Osteocyte (in vitro differentiated cells): ENCODE data around the gene BRINP3. TPM values are rescaled to one million over a fixed set of nuclear protein-coding genes. Genes with fewer than 3 reads are reported as not detected.

Experiments
- DNase-seq: peaks from one replicate; pipeline ENCODE4 v3.0.0; 2021; ENCODE audit warnings: mixed read lengths; ENCODE audit not compliant: unreplicated experiment; ENCODE audit errors: extremely low spot score
- H3K27ac Mint-ChIP-seq: one replicate; pipeline ENCODE4 v1.8.0; 2021; ENCODE audit warnings: mild to moderate bottlenecking, mixed read lengths; ENCODE audit not compliant: unreplicated experiment
- H3K27me3 Mint-ChIP-seq: one replicate; pipeline ENCODE4 v1.8.0; 2021; ENCODE audit warnings: mixed read lengths; ENCODE audit not compliant: unreplicated experiment
- H3K36me3 Mint-ChIP-seq: one replicate; pipeline ENCODE4 v1.8.0; 2021; ENCODE audit warnings: mixed read lengths; ENCODE audit not compliant: unreplicated experiment
- H3K4me1 Mint-ChIP-seq: one replicate; pipeline ENCODE4 v1.8.0; 2021; ENCODE audit warnings: mixed read lengths; ENCODE audit not compliant: unreplicated experiment
- H3K4me3 Mint-ChIP-seq: one replicate; pipeline ENCODE4 v1.8.0; 2021; ENCODE audit warnings: mild to moderate bottlenecking, moderate library complexity, mixed read lengths; ENCODE audit not compliant: unreplicated experiment
- H3K9me3 Mint-ChIP-seq: one replicate; pipeline ENCODE4 v1.8.0; 2021; ENCODE audit warnings: mixed read lengths; ENCODE audit not compliant: unreplicated experiment
- total RNA-seq: library from RNA; stranded (reverse); gene quantifications from 2 replicates; pipeline ENCODE4 v1.2.1, GENCODE V29; 2021
- TF ChIP-seq, protein P1 (sequence below): fragments of 200-600 bp; sonication (generic); IDR thresholded peaks from 2 replicates; pipeline ENCODE4 v1.5.0; 2021; ENCODE audit warnings: antibody characterized with exemption, mild to moderate bottlenecking, moderate library complexity

BRINP3 gene
- total RNA-seq, 1 donor from 2014 or later = 0.38 TPM

DNA sequence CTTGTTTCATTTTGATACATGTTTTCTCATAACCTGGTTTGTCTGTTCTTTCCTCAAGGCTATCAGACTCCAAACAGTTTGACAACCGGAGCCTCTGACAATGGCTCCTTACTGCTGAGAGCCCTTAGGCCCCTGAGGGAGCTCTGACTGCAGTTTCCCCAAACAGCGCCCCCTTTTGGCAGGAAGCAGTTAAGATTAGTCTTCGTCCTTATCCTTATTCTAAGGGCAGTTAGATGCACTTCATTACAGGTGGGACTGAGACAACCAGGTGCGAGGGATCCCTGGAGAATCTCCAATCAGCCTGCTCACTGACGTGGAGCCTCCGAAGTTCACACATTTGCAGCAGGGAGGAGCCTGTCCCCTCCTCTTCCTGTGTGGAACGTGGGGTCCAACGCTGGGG lies 393.1 kb downstream of the BRINP3 start:
- Mint-ChIP-seq H3K36me3 (no peaks in the 10 kb centered on the region), H3K27me3 (no peaks in the 10 kb centered on the region), H3K4me1 (peaks cover 16% of the 10 kb centered on the region), H3K27ac (no peak overlapping the region), H3K4me3 (no peak overlapping the region), H3K9me3 (peaks cover 3% of the 10 kb centered on the region)
- TF ChIP-seq, protein P1, sequence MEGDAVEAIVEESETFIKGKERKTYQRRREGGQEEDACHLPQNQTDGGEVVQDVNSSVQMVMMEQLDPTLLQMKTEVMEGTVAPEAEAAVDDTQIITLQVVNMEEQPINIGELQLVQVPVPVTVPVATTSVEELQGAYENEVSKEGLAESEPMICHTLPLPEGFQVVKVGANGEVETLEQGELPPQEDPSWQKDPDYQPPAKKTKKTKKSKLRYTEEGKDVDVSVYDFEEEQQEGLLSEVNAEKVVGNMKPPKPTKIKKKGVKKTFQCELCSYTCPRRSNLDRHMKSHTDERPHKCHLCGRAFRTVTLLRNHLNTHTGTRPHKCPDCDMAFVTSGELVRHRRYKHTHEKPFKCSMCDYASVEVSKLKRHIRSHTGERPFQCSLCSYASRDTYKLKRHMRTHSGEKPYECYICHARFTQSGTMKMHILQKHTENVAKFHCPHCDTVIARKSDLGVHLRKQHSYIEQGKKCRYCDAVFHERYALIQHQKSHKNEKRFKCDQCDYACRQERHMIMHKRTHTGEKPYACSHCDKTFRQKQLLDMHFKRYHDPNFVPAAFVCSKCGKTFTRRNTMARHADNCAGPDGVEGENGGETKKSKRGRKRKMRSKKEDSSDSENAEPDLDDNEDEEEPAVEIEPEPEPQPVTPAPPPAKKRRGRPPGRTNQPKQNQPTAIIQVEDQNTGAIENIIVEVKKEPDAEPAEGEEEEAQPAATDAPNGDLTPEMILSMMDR = no peak
- DNase-seq = no peak

DNA sequence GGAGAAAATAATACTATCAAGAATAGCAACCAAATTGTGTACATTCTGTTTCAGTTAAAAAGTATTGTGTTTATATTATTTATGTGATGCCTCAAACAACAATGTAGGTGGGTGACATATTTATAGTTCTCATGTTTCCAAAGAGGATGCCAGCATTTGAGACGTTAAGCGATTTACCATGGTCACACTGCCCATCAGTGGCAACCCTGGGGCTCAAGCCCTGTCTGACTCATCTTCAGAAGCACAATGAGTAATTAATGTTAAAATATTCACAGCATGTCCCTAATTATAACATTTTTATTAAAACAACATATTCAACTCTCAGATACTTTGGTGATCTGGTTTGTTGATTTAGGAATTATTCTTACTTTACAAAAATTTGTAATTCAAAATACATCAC lies 409.4 kb downstream of the BRINP3 start:
- no peaks in the 10 kb centered on the region for H3K36me3 Mint-ChIP-seq
- TF ChIP-seq, protein P1 = no peak
- peaks cover 9% of the 10 kb centered on the region for H3K9me3 Mint-ChIP-seq
- peaks cover 6% of the 10 kb centered on the region for H3K4me1 Mint-ChIP-seq
- no peak overlapping the region for H3K27ac Mint-ChIP-seq
- no peaks in the 10 kb centered on the region for H3K27me3 Mint-ChIP-seq
- no peak overlapping the region for H3K4me3 Mint-ChIP-seq
- DNase-seq = no peak

DNA sequence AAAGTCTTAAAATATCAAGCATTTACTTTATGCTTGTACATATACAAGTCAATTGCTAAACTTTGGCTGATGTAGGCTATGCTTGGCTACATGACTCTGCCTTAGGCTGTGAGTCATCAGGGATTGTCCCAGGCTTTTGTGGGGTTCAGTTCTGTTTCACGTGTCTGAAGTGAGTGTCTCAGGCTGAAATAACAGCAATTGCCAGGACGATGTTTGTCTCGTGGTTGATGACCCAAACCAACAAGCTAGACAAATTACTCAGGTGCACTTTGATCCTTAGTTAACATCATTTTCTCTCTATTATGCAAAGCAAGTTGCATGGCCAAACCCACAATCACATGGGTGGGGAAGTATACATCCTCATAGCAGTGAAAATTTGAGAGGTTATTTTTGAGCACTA lies 410.1 kb downstream of the BRINP3 start:
- Mint-ChIP-seq H3K27me3 (no peaks in the 10 kb centered on the region), H3K4me3 (no peak overlapping the region), H3K27ac (no peak overlapping the region), H3K4me1 (peaks cover 6% of the 10 kb centered on the region), H3K36me3 (no peaks in the 10 kb centered on the region), H3K9me3 (peaks cover 9% of the 10 kb centered on the region)
- no peak for DNase-seq
- TF ChIP-seq, protein P1 = no peak

DNA sequence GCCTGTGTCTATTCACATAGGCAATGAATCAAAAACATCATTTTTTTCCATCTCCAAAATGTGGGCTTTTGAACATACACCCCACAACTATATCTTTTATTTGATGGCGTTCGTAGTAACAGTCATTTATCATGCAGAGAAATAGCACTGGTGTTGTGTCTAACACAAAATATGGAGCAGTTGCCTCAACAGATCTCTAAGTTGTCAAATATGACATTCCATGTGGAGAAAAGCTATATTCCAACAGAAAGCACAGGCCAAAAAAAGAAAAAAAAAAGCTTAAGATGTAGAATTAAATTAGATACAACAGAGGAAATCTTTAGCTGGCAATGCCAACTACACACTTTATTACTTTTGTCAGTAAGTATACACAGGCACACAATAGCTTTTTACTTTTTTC lies 411.7 kb downstream of the BRINP3 start:
- no peaks in the 10 kb centered on the region for H3K36me3 Mint-ChIP-seq
- peaks cover 6% of the 10 kb centered on the region for H3K4me1 Mint-ChIP-seq
- no peak for DNase-seq
- no peak overlapping the region for H3K27ac Mint-ChIP-seq
- TF ChIP-seq, protein P1 = no peak
- H3K4me3 Mint-ChIP-seq = no peak overlapping the region
- peaks cover 9% of the 10 kb centered on the region for H3K9me3 Mint-ChIP-seq
- H3K27me3 Mint-ChIP-seq = no peaks in the 10 kb centered on the region

DNA sequence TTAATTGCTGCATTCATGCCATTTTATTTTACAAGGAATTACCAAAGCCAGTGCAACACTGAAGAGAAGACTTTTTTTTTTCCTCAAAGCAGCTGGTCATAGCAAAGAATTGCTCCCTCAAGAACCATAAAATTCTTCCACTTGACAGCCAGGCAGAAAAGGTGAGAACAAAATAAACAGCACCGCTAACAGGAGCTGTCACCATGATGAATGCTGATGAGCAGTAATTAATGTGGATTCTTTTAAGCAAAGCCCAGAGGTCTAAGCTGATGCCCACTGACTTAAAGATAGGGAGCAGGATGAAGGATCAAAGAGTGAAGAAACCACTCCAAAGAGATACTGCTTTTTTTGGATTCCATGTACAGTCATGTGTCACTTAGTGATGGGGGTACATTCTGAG lies 428.4 kb downstream of the BRINP3 start:
- no peak overlapping the region for H3K27ac Mint-ChIP-seq
- no peak for DNase-seq
- peaks cover 22% of the 10 kb centered on the region for H3K9me3 Mint-ChIP-seq
- no peak overlapping the region for H3K4me3 Mint-ChIP-seq
- no peaks in the 10 kb centered on the region for H3K27me3 Mint-ChIP-seq
- TF ChIP-seq, protein P1 = no peak
- peaks cover 26% of the 10 kb centered on the region for H3K4me1 Mint-ChIP-seq
- H3K36me3 Mint-ChIP-seq = peaks cover 19% of the 10 kb centered on the region
